ENCODE measurements around the gene SIX5. TPM values are rescaled to one million over a fixed set of nuclear protein-coding genes. Genes with fewer than 3 reads are reported as not detected.

SIX5 gene
- total RNA-seq, 2 donors from 2014 or later: 9.2 to 12.6 TPM

- intact Hi-C loops (cut with DNase I, micrococcal nuclease): no loop called here
- DNase-seq (peak; percentile 93 to 97), ATAC-seq (peak; percentile 87)
These were observed 10.4 kb upstream of the SIX5 start for GRCh38 chr19:45779231-45780145.

- intact Hi-C loops (cut with DNase I, micrococcal nuclease): no loop called here
- no peak for ATAC-seq
- DNase-seq: peak in 1 of 2 donors; percentile 29
These were observed 9.1 kb upstream of the SIX5 start for GRCh38 chr19:45778010-45778661.

- intact Hi-C loops (cut with DNase I, micrococcal nuclease): no loop called here
- DNase-seq (peak in 1 of 2 donors; percentile 27), ATAC-seq (no peak)
These were observed 8.4 kb upstream of the SIX5 start for GRCh38 chr19:45777395-45777961.

DNA sequence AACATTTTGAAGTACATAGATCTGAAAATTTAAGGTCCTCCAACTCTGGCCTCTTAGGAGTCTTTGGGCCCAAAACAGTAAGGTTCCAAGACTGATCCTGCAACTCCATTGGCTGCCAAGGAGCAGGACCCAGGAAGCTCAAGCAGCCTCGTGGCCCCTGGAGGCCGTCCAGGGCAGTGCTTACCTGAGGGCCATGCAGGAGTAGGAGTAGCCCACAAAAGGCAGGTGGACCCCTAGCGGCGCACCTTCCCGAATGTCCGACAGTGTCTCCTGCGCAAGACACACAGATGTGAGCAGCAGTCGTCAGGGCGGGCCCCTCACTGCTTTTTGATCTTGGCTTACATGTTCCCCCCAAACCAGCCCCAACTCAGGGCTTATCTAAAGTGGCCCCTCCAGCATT is 5.7 kb upstream of the SIX5 start:
- DNase-seq (peak; percentile 56 to 64), ATAC-seq (no peak)
- intact Hi-C loops (cut with DNase I, micrococcal nuclease): no loop called here

DNA sequence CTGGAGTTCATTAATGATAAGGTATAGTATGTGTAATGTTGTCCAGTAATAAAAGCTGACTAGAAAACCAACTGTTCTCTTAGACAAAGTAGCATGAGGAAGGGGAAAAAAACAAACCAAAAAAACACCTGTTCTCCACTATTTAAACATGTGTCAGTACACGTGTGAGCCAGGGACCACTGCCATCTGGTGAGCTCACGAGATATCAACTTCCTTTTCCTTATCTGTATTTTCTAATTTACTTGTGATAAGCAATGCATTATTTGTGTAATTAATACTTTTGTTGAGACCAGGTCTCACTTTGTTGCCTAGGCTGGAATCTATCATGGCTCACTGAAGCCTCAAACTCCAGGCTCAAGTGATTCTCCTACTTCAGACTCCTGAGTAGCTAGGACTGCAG is 4.3 kb upstream of the SIX5 start:
- DNase-seq (no peak), ATAC-seq (no peak)
- intact Hi-C loops (cut with DNase I, micrococcal nuclease): no loop called here

DNA sequence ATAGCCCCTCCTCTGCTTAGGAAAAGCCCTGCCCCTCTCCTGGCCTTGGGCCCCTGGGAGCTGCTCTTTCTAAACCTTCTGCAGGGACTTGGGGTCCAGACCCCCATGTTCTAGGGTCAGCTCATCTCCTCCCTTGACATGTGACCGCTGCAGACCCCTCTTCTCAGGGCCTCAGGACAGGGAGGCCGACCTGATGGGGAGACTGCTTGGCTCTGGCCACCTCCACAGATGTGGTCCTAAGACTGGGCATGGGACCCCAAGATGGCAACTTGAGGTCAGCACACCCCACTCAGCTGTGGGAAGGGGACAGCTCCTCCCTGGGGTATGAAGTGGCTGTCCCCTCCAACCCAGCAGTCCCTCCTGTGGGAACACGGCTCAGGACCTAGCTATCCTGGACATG is 3.9 kb upstream of the SIX5 start:
- intact Hi-C loops (cut with DNase I, micrococcal nuclease): no loop called here
- DNase-seq: peak in 1 of 2 donors; percentile 38
- ATAC-seq: no peak

GRCh38 chr19:45772130-45772840 is 3.2 kb upstream of the SIX5 start:
- no peak for ATAC-seq
- intact Hi-C loops (cut with DNase I, micrococcal nuclease): no loop called here

DNA sequence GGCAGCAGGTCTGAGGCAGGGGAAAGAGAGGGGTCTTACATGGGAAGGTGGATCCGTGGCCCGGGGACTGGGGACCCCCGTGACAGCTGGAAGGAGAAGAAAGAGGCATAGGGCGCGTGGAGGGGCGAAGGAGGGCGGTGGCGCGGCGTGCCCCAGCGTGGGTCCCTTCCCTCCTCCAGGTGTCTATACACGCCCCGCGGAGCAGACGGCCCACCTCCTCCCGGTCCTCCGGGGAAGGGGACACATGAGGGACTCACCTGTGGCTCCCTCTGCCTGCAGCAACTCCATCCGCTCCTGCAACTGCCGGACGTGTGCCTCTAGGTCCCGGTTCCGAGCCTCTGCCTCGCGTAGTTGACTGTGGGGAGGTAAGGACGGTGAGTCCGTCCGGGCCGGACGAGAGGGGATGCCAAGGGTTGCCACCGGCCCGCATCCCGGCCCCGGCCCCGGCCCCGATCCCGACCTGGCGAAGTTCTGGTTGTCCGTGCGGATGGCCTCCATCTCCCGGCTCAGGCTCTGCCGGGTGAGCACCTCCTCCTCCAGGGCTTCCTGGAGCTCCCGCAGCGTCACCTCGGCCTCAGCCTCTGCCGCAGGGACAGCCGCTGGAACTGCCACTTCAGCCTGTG is 2.4 kb upstream of the SIX5 start:
- ATAC-seq: no peak
- DNase-seq: peak; percentile 37 to 47
- intact Hi-C loops (cut with DNase I, micrococcal nuclease): no loop called here

More at GRCh38 chr19:45772130-45772840, 3.2 kb upstream of the SIX5 start:
- DNase-seq: peak in 1 of 2 donors; percentile 32

DNA sequence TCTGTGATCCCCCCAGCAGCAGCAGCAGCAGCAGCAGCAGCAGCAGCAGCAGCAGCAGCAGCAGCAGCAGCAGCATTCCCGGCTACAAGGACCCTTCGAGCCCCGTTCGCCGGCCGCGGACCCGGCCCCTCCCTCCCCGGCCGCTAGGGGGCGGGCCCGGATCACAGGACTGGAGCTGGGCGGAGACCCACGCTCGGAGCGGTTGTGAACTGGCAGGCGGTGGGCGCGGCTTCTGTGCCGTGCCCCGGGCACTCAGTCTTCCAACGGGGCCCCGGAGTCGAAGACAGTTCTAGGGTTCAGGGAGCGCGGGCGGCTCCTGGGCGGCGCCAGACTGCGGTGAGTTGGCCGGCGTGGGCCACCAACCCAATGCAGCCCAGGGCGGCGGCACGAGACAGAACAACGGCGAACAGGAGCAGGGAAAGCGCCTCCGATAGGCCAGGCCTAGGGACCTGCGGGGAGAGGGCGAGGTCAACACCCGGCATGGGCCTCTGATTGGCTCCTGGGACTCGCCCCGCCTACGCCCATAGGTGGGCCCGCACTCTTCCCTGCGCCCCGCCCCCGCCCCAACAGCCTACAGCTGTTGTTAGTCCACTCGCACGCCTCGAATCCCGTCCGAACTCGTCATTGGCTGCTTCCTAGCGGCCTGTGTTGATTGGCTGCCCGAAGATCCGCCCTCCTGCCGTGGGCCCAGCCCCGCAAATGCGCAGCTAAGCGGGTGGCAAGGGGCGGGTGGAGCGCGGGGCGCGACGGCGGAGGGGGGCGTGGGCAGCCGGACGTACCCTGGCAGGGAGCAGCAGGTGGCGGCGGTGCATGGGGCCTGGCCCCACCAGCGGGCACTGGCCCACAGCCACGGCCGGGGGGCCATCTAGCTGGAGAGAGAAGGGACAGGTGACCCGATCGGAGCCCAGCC is 1.4 kb upstream of the SIX5 start:
- intact Hi-C loops (cut with DNase I, micrococcal nuclease): no loop called here
- DNase-seq (peak; percentile 96 to 99), ATAC-seq (peak; percentile 67)

GRCh38 chr19:45769821-45770191 is 754 bp upstream of the SIX5 start:
- peak; percentile 64 to 66 for DNase-seq
- intact Hi-C loops (cut with DNase I, micrococcal nuclease): loop anchor here in 1 of 2 donors (10.0 kb wide), 1 partner anchor 55 kb away; no protein-coding TSS in a partner anchor
- no peak for ATAC-seq

DNA sequence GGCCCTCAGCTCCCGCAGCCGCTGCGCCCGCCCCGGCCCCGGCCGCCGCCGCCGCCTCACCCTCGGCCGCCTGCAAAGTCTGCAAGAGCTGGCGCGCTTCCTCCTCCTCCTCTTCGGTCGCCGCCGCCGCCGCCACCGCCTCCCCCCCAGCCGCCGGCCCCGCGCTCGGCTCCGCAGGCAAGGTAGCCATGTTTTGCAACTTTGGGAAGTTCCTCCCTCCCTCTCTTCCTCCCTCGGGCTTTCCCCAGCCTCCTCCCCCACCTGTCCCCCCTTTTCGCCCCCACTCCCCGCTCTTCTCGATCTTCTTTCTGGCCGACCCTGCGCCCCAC is 433 bp downstream of the SIX5 start:
- no peak for ATAC-seq
- intact Hi-C loops (cut with DNase I, micrococcal nuclease): loop anchor here in 1 of 2 donors (10.0 kb wide), 1 partner anchor 54 kb away; no protein-coding TSS in a partner anchor
- peak in 1 of 2 donors; percentile 64 for DNase-seq

DNA sequence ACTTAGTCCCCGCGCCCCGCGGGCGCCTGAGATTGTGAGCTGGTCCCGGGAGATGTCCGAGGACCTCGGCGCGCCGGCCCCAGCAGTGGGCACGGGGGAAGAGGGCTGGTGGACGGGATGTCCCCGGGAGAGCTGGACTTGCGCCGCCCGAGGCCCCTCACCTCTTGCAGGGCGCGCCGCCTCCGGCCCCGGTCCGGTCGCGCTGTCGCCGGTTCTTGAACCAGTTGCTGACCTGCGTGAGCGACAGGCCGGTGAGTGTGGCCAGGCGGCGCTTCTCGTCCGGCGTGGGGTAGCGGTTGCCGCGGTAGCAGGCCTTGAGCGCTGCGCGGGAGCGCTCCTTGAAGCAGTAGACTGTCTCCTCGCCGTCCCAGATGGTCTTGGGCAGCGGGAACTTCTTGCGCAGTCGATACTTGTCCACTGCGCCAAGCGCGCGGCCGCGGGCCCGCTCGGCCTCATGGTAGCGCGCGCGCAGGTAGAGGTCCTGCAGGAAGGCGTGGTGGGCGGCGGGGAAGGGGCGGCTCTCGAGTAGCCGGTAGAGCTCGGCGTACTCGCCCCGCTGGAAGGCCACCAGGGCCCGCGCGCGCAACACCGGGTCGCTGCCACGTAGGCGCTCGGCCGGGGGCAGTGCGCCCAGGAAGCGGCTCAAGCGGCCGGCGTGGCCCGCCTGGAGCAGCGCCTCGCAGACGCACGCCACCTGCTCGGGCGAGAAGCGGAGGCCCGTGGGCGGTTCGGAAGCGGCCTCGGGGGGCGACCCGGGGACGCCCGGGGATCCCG is 984 bp downstream of the SIX5 start:
- ATAC-seq (peak; percentile 1), DNase-seq (peak; percentile 70 to 76)
- intact Hi-C loops (cut with DNase I, micrococcal nuclease): loop anchor here in 1 of 2 donors (10.0 kb wide), 1 partner anchor 53 kb away; no protein-coding TSS in a partner anchor

- ATAC-seq: no peak
- intact Hi-C loops (cut with DNase I, micrococcal nuclease): loop anchor here in 1 of 2 donors (10.0 kb wide), 1 partner anchor 53 kb away; no protein-coding TSS in a partner anchor
- DNase-seq: peak; percentile 72 to 81
These were observed 1.6 kb downstream of the SIX5 start for GRCh38 chr19:45767410-45767880.

- no peak for ATAC-seq
- intact Hi-C loops (cut with DNase I, micrococcal nuclease): loop anchor here in 1 of 2 donors (10.0 kb wide), 1 partner anchor 52 kb away; no protein-coding TSS in a partner anchor
- peak; percentile 36 to 46 for DNase-seq
These were observed 2.1 kb downstream of the SIX5 start for GRCh38 chr19:45766869-45767346.

- no peak for DNase-seq
- ATAC-seq: no peak
- intact Hi-C loops (cut with DNase I, micrococcal nuclease): loop anchor here in 1 of 2 donors (10.0 kb wide), 1 partner anchor 52 kb away; no protein-coding TSS in a partner anchor
These were observed 2.7 kb downstream of the SIX5 start for GRCh38 chr19:45766296-45766868.
